GM12801 (cell line): ENCODE measurements around the gene CARNS1.

Experiments
- CTCF ChIP-seq: IDR thresholded peaks from one replicate; pipeline ENCODE4 v1.5.1; 2011; ENCODE audit warnings: control low read depth; ENCODE audit not compliant: insufficient read length; ENCODE audit errors: extremely low read depth

Gene CARNS1

DNA sequence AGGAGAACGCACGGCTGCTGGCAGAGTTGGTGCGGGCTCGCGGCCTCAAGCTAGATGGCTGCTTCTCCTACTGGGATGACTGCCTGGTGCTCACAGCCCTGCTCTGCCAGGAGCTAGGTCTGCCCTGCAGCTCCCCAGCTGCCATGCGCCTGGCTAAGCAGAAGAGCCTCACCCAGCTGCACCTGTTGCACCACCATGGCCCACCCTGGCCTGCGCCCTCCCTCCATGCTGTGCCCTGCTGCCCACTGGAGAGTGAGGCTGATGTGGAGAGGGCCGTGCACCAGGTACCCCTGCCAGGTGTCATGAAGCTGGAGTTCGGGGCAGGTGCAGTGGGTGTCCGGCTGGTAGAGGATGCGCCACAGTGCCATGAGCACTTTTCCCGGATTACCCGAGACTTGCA lies 8.0 kb downstream of the CARNS1 start:
- TF ChIP-seq CTCF: no peak

DNA sequence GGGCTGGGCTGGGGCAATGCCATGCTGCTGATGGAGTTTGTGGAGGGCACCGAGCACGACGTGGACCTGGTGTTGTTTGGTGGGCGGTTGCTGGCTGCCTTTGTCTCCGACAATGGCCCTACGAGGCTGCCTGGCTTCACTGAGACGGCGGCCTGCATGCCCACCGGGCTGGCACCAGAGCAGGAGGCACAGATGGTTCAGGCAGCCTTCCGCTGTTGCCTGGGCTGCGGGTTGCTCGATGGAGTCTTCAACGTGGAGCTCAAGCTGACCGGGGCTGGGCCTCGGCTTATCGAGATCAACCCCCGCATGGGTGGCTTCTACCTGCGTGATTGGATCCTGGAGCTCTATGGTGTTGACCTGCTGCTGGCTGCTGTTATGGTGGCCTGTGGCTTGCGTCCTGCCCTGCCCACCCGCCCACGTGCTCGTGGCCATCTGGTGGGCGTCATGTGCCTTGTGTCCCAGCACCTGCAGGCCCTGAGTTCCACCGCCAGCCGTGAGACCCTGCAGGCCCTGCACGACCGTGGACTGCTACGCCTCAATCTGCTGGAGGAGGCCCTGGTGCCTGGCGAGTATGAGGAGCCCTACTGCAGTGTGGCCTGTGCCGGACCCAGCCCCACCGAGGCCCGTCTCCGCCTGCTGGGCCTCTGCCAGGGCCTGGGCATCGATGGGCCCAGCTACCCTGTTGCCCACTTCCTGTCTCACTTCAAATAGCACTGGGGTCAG lies 8.6 kb downstream of the CARNS1 start:
- TF ChIP-seq CTCF: no peak

GRCh38 chr11:67428052-67429001 lies 12.8 kb downstream of the CARNS1 start, which contains the start of gene RPS6KB2:
RPS6KB2 (plus strand) TSS chr11:67428494; CDS start chr11:67428546, 52 bp downstream.
- TF ChIP-seq CTCF: no peak

- TF ChIP-seq CTCF: no peak
Observed at GRCh38 chr11:67429038-67429668, 13.7 kb downstream of the CARNS1 start.

DNA sequence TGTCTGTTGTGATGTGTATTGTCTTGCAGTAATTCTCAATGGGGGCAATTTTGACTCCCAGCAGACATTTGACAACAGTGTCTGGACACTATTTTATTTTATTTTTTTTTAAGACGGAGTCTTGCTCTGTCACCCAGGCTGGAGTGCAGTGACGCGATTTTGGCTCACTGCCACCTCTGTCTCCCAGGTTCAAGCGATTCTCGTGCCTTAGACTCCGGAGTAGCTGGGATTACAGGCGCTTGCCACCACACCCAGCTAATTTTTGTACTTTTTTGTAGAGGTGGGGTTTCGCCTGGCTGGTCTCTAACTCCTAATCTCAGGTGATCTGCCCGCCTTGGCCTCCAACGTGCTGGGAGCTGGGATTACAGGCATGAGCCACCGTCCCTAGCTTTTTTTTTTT lies 14.2 kb downstream of the CARNS1 start:
- no peak for TF ChIP-seq CTCF

DNA sequence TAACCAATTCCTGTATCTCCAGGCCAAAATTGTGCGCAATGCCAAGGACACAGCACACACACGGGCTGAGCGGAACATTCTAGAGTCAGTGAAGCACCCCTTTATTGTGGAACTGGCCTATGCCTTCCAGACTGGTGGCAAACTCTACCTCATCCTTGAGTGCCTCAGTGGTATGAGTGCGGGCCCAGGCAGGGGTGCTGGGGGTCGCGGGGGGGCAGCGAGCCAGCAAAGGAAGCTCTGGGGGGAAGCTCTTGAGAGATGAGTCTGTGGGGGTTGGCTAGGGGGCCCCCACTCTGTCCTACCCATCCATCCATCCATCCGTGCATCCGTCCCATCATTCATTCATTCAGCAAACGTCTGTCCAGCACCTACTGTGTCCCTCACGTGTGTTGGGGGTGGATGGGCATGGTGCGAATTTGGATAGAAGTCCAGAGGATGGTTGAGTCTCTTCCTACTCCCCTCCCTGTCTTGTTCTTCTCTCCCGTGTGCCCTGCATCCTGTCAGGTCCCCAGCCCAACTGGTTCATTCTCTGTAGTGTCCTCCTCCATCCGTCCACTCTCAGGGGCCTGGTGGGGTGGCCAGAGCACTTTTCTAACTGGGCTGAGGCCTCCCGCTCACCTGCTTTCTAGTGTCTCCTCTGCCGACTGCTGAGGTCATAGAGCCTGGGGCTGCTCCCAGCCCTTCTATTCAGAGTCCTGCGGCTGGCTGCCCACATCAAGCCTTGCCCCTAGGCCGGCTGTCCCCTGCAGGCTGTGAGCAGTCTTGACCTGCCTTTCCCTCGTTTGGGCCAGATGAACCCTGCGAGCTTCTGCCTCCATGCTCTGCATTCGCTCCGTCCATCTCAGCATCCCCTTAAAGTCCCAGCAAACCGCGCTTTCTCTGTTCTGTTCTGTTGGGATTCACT lies 16.1 kb downstream of the CARNS1 start:
- no peak for TF ChIP-seq CTCF
